SK-N-SH treated with all-trans-retinoic acid at 6 μM for 48 hours (cell line): ENCODE data around the gene BRF1.

ENCODE experiments used
- ATAC-seq: fragments of 200-7000 bp; cut with Tn5 transposase; 3 replicates; pipeline ENCODE4 v1.9.1; 2020; ENCODE audit warnings: mild to moderate bottlenecking, moderate library complexity
- ARNTL ChIP-seq: fragments of 450-650 bp; formaldehyde crosslinking; IDR thresholded peaks from 2 replicates; pipeline ENCODE4 v1.5.0; 2020; ENCODE audit warnings: low read depth, mild to moderate bottlenecking, moderate library complexity, borderline replicate concordance
- BACH2 ChIP-seq: fragments of 250-450 bp; sonication (Bioruptor Pico); IDR thresholded peaks from 2 replicates; pipeline ENCODE4 v1.9.0; 2021; ENCODE audit warnings: mild to moderate bottlenecking, borderline replicate concordance
- CSDC2 ChIP-seq: fragments of 250-450 bp; sonication (Bioruptor Pico); IDR thresholded peaks from 2 replicates; pipeline ENCODE4 v1.5.0; 2020; ENCODE audit warnings: mild to moderate bottlenecking, moderate library complexity
- ESRRG ChIP-seq: fragments of 250-450 bp; sonication (Bioruptor Pico); IDR thresholded peaks from 2 replicates; pipeline ENCODE4 v1.6.1; 2021; ENCODE audit warnings: mild to moderate bottlenecking
- GLIS3 ChIP-seq: fragments of 250-450 bp; sonication (Bioruptor Pico); IDR thresholded peaks from 2 replicates; pipeline ENCODE4 v1.5.0; 2020; ENCODE audit warnings: mild to moderate bottlenecking, moderate library complexity
- ISL1 ChIP-seq: fragments of 250-450 bp; sonication (Bioruptor Pico); IDR thresholded peaks from 2 replicates; pipeline ENCODE4 v2.1.2; 2022; ENCODE audit warnings: mild to moderate bottlenecking, moderate library complexity
- OSR1 ChIP-seq: fragments of 250-450 bp; sonication (Bioruptor Pico); IDR thresholded peaks from 2 replicates; pipeline ENCODE4 v1.8.0; 2022; ENCODE audit warnings: moderate library complexity, mild to moderate bottlenecking, inconsistent platforms
- PPARA ChIP-seq: fragments of 250-450 bp; sonication (Bioruptor Pico); IDR thresholded peaks from 2 replicates; pipeline ENCODE4 v1.5.0; 2020; ENCODE audit warnings: mild to moderate bottlenecking, borderline replicate concordance
- RARB ChIP-seq: fragments of 250-450 bp; sonication (Bioruptor Pico); IDR thresholded peaks from 2 replicates; pipeline ENCODE4 v1.8.0; 2021; ENCODE audit warnings: mild to moderate bottlenecking, moderate library complexity
- SNAI2 ChIP-seq: fragments of 250-450 bp; sonication (Bioruptor Pico); IDR thresholded peaks from 2 replicates; pipeline ENCODE4 v1.5.0; 2020; ENCODE audit warnings: mild to moderate bottlenecking, moderate library complexity
- TCF4 ChIP-seq: fragments of 250-450 bp; sonication (Bioruptor Pico); IDR thresholded peaks from 2 replicates; pipeline ENCODE4 v1.8.0; 2021; ENCODE audit warnings: mild to moderate bottlenecking, moderate library complexity, borderline replicate concordance
- TOX ChIP-seq: fragments of 250-450 bp; sonication (Bioruptor Pico); IDR thresholded peaks from 2 replicates; pipeline ENCODE4 v1.8.0; 2021; ENCODE audit warnings: mild to moderate bottlenecking, moderate library complexity, borderline replicate concordance
- TSHZ2 ChIP-seq: fragments of 250-450 bp; sonication (Bioruptor Pico); IDR thresholded peaks from 2 replicates; pipeline ENCODE4 v1.5.0; 2020; ENCODE audit warnings: mild to moderate bottlenecking, moderate library complexity
- ZC3H10 ChIP-seq: fragments of 250-450 bp; sonication (Bioruptor Pico); IDR thresholded peaks from 2 replicates; pipeline ENCODE4 v1.5.1; 2021; ENCODE audit warnings: mild to moderate bottlenecking, moderate library complexity
- ZFP3 ChIP-seq: fragments of 250-450 bp; sonication (Bioruptor Pico); IDR thresholded peaks from 2 replicates; pipeline ENCODE4 v1.5.0; 2020; ENCODE audit warnings: mild to moderate bottlenecking, moderate library complexity
- ZFP30 ChIP-seq: fragments of 450-650 bp; formaldehyde crosslinking; IDR thresholded peaks from 2 replicates; pipeline ENCODE4 v1.5.0; 2022; ENCODE audit warnings: mild to moderate bottlenecking, moderate library complexity
- ZNF565 ChIP-seq: fragments of 450-650 bp; formaldehyde crosslinking; conservative IDR thresholded peaks from 2 replicates; pipeline ENCODE4 v1.5.0; 2020; ENCODE audit warnings: low read depth, mild to moderate bottlenecking, moderate library complexity
- ZNF70 ChIP-seq: fragments of 450-650 bp; formaldehyde crosslinking; IDR thresholded peaks from 2 replicates; pipeline ENCODE4 v1.5.0; 2020; ENCODE audit warnings: mild to moderate bottlenecking, moderate library complexity
- ZNF8 ChIP-seq: fragments of 450-650 bp; formaldehyde crosslinking; IDR thresholded peaks from 2 replicates; pipeline ENCODE4 v1.5.0; 2020; ENCODE audit warnings: mild to moderate bottlenecking, moderate library complexity
- TF ChIP-seq, protein P1 (sequence below): fragments of 250-450 bp; sonication (Bioruptor Pico); IDR thresholded peaks from 2 replicates; pipeline ENCODE4 v1.8.0; 2021; ENCODE audit warnings: low read depth, mild to moderate bottlenecking, moderate library complexity, borderline replicate concordance
- TF ChIP-seq, protein P2 (sequence below): fragments of 250-450 bp; sonication (Bioruptor Pico); IDR thresholded peaks from 2 replicates; pipeline ENCODE4 v1.8.0; 2020; ENCODE audit warnings: mild to moderate bottlenecking, moderate library complexity, borderline replicate concordance
- TF ChIP-seq, protein P3 (sequence below): fragments of 250-450 bp; sonication (Bioruptor Pico); IDR thresholded peaks from 2 replicates; pipeline ENCODE4 v1.5.1; 2020; ENCODE audit warnings: low read depth, mild to moderate bottlenecking, moderate library complexity

Gene BRF1

GRCh38 chr14:105193916-105194782 lies 106.7 kb downstream of the BRF1 start (continued):
- TF ChIP-seq TSHZ2 (CRISPR knock-in tag) (no peak), PPARA (CRISPR knock-in tag) (no peak), ZFP30 (CRISPR knock-in tag) (no peak), ZNF565 (no peak), OSR1 (CRISPR knock-in tag) (no peak), TCF4 (CRISPR knock-in tag) (no peak; the same call in 1 of the 2 replicates), BACH2 (no peak), ZC3H10 (no peak)

GRCh38 chr14:105192866-105193731 lies 107.7 kb downstream of the BRF1 start:
- TF ChIP-seq ZNF8 (CRISPR knock-in tag) = no peak
- no peak for TF ChIP-seq ESRRG
- no peak for TF ChIP-seq TCF4 (CRISPR knock-in tag)
- TF ChIP-seq TOX (CRISPR knock-in tag) = no peak
- TF ChIP-seq CSDC2 = no peak
- TF ChIP-seq, protein P1, sequence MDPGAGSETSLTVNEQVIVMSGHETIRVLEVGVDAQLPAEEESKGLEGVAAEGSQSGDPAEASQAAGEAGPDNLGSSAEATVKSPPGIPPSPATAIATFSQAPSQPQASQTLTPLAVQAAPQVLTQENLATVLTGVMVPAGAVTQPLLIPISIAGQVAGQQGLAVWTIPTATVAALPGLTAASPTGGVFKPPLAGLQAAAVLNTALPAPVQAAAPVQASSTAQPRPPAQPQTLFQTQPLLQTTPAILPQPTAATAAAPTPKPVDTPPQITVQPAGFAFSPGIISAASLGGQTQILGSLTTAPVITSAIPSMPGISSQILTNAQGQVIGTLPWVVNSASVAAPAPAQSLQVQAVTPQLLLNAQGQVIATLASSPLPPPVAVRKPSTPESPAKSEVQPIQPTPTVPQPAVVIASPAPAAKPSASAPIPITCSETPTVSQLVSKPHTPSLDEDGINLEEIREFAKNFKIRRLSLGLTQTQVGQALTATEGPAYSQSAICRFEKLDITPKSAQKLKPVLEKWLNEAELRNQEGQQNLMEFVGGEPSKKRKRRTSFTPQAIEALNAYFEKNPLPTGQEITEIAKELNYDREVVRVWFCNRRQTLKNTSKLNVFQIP (CRISPR knock-in tag) = no peak
- no peak for TF ChIP-seq GLIS3
- TF ChIP-seq ZNF565 = no peak
- no peak for TF ChIP-seq ZNF70 (CRISPR knock-in tag)
- TF ChIP-seq, protein P2, sequence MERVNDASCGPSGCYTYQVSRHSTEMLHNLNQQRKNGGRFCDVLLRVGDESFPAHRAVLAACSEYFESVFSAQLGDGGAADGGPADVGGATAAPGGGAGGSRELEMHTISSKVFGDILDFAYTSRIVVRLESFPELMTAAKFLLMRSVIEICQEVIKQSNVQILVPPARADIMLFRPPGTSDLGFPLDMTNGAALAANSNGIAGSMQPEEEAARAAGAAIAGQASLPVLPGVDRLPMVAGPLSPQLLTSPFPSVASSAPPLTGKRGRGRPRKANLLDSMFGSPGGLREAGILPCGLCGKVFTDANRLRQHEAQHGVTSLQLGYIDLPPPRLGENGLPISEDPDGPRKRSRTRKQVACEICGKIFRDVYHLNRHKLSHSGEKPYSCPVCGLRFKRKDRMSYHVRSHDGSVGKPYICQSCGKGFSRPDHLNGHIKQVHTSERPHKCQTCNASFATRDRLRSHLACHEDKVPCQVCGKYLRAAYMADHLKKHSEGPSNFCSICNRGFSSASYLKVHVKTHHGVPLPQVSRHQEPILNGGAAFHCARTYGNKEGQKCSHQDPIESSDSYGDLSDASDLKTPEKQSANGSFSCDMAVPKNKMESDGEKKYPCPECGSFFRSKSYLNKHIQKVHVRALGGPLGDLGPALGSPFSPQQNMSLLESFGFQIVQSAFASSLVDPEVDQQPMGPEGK (CRISPR knock-in tag) = no peak
- TF ChIP-seq ARNTL (CRISPR knock-in tag) = no peak
- TF ChIP-seq SNAI2 = no peak
- no peak for TF ChIP-seq BACH2
- no peak for TF ChIP-seq ZFP3
- no peak for TF ChIP-seq ISL1 (CRISPR knock-in tag)
- TF ChIP-seq ZC3H10 = no peak
- ATAC-seq = no peak

GRCh38 chr14:105187935-105188524 lies 112.8 kb downstream of the BRF1 start:
- ATAC-seq = no peak
- TF ChIP-seq, protein P2 (CRISPR knock-in tag) = no peak
- no peak for TF ChIP-seq CSDC2
- no peak for TF ChIP-seq ZNF8 (CRISPR knock-in tag)
- TF ChIP-seq TCF4 (CRISPR knock-in tag) = no peak
- TF ChIP-seq ZNF70 (CRISPR knock-in tag) = no peak
- TF ChIP-seq ZFP30 (CRISPR knock-in tag) = no peak
- TF ChIP-seq ESRRG = no peak
- no peak for TF ChIP-seq ZNF565
- TF ChIP-seq ZFP3 = no peak
- no peak for TF ChIP-seq ARNTL (CRISPR knock-in tag)
- TF ChIP-seq GLIS3 = no peak
- no peak for TF ChIP-seq SNAI2
- TF ChIP-seq OSR1 (CRISPR knock-in tag) = no peak
- TF ChIP-seq, protein P1 (CRISPR knock-in tag) = no peak
- TF ChIP-seq, protein P3, sequence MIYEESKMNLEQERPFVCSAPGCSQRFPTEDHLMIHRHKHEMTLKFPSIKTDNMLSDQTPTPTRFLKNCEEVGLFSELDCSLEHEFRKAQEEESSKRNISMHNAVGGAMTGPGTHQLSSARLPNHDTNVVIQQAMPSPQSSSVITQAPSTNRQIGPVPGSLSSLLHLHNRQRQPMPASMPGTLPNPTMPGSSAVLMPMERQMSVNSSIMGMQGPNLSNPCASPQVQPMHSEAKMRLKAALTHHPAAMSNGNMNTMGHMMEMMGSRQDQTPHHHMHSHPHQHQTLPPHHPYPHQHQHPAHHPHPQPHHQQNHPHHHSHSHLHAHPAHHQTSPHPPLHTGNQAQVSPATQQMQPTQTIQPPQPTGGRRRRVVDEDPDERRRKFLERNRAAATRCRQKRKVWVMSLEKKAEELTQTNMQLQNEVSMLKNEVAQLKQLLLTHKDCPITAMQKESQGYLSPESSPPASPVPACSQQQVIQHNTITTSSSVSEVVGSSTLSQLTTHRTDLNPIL (CRISPR knock-in tag) = no peak
- TF ChIP-seq ZC3H10 = no peak
- TF ChIP-seq RARB = no peak
- no peak for TF ChIP-seq ISL1 (CRISPR knock-in tag)
